H7 (cell line): ENCODE measurements around the gene ARMC2. TPM values are rescaled to one million over a fixed set of nuclear protein-coding genes. Genes with fewer than 3 reads are reported as not detected.
A peak's percentile ranks its signal among the peaks of the same experiment; 100 is the strongest.
"Not testable (repeated sequence)": the region's sequence is repeated elsewhere in the genome, so short reads cannot be mapped to it uniquely, and the experiment has no call there.

Experiments
- DNase-seq: peaks from one replicate; pipeline ENCODE4 v3.0.0; 2012
- H3K27me3 ChIP-seq: 2 replicates; pipeline ENCODE4 v1.6.0; 2011; ENCODE audit warnings: mild to moderate bottlenecking, low read length; ENCODE audit not compliant: control insufficient read depth, insufficient read depth
- H3K36me3 ChIP-seq: replicated peaks from 2 replicates; pipeline ENCODE4 v1.5.1; 2011; ENCODE audit warnings: low read length; ENCODE audit not compliant: control insufficient read depth, insufficient read depth
- H3K4me3 ChIP-seq: 2 replicates; pipeline ENCODE4 v1.5.1; 2011; ENCODE audit warnings: low read depth, mild to moderate bottlenecking, control low read depth, low read length, moderate library complexity; ENCODE audit not compliant: insufficient read depth
- total RNA-seq: library from RNA; depleted of rRNA; stranded (reverse); fragments of >200 nt; shearing (Covaris generic); gene quantifications from 2 replicates; pipeline ENCODE4 v1.2.3, GENCODE V29; 2014

The ARMC2 gene
- total RNA-seq, 1 experiment from 2014 or later = 1.3 TPM

DNA sequence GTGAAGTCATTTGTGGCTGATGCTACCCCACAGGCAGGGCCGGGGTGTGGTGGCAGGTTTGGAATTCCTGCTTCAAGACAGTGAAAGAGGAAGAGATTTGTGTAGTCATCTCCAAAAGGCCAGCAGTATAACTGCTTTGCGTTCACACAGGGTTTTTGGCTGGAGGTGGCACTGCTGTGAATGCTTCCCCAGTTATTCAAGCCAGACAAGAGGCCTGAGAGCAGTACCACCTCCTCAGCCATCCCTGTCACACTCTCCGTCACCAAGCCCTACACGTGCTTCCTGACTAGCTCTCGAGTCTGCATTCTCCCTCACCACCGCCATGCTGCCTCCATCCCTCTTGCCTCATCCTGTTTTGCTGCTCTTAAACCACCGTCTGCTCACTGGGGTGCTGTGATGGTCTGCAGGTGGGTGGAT, 23.9 kb downstream of the ARMC2 start:
- Histone ChIP-seq H3K36me3 (no peaks in the 10 kb centered on the region; the same call in 1 of the 2 replicates), H3K27me3 (no peaks in the 10 kb centered on the region), H3K4me3 (no peak overlapping the region)
- no peak for DNase-seq

DNA sequence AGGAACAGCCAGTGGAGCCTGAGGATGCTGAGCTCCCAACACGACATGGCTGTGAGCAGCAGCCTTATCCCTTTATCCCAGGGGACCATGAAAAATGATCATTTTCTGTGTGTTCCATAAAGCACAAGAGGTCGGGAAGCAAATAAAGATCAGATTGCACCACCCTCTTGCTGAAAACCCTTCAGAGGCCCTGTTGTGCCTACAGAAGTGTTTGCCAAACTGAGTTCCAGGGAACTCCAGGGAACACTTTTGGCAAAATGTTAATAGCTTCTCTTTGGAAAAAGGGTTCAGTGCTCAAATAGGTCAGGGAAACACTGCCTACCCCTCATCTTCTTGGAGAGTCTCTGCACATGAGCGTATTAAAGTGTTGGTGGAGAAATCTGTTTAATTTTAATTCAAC, 24.4 kb downstream of the ARMC2 start:
- Histone ChIP-seq H3K27me3 (no peaks in the 10 kb centered on the region), H3K4me3 (no peak overlapping the region), H3K36me3 (no peaks in the 10 kb centered on the region; the same call in 1 of the 2 replicates)
- no peak for DNase-seq

DNA sequence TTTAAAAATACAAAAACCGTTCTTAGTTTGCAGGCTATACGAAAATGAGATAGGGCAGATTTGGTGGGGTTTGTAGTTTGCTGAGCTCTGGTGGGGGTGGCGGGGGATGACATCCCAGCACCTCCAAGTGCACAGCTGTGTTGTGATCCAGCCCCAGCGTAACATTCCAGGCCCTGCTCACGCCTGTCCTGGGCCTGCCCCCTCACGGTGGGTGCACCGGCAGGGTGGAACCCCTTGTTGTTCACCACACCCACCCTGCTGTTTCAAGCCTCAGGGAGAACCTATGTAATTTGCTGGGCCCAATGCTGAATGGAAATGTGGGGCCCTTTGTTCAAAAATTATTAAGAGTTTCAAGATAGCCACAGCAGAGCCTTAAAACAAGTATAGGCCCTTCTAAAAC, 25.0 kb downstream of the ARMC2 start:
- H3K36me3 ChIP-seq = no peaks in the 10 kb centered on the region; the same call in 1 of the 2 replicates
- no peak for DNase-seq
- no peaks in the 10 kb centered on the region for H3K27me3 ChIP-seq
- no peak overlapping the region for H3K4me3 ChIP-seq

DNA sequence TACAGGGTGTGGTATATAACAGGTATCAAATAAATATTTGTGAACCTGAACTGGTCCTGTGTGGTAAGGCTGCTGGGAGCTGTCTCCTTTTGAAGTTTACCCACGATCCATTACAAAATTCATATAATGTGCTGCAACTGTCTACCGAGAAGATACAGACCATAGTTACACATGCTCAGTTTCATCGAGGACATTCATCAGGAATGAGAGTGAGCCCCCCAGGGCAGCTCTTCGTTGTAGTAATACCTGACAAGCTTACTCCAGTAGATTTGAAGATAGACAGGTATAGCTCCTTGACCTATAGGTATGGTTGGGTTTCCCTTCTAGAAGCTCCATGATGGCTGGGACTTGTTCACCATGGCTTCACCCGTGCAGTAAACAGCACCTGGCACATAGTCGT, 25.7 kb downstream of the ARMC2 start:
- no peaks in the 10 kb centered on the region for H3K27me3 ChIP-seq
- H3K36me3 ChIP-seq = no peaks in the 10 kb centered on the region; the same call in 1 of the 2 replicates
- H3K4me3 ChIP-seq = no peak overlapping the region
- DNase-seq = no peak

DNA sequence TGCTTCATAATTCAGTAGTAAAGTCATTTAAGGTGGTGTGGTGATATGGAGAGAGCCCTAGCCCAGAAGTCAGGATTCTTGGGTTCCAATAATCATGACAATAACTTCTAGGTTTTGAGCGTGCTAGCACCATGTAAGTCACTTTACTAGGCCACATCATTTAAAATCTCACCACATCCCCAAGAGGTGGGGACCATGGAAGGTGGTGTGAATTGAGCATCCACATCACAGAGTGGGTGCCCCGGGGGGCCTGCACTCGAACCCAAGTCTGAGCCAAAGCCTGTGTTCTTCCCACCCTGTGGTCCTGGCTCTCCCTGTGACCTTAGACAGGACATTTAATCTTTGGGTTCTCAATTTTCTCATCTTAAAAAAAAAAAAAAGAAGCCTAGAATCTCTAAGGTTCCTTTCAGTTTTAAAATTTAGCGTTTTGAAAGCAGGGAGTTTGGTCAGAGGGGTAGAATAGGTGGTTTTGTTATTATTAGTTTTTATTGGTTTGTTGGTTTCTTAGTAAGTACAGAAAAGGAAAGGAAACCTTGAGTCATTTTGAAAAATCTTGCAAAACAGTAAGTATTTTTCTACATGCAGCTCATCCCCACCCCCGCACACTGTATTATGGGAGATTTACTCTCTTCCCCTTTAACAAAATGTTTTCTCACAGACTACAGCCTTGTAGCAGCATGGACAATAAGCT, 26.4 kb downstream of the ARMC2 start:
- no peaks in the 10 kb centered on the region for H3K27me3 ChIP-seq

DNA sequence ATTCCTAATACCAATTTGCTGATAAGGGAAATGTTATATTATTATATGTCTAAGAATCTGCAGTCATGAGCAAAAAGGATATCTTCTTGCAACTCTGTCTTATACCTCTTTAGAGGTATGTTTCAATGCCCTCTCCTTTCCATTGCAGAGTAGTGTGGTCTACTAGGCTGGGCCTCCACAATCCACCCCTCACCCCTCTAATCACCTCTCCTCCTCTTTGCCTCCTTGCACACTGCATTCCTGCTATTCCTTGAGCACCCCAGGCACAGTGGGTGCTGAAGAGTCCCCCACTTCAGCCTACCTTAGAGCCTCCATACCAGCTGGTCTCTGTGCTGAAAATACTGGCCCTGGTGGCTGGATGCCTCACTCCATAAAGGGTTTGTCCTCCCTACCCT, 26.9 kb downstream of the ARMC2 start:
- Histone ChIP-seq H3K36me3 (no peaks in the 10 kb centered on the region), H3K4me3 (no peak overlapping the region), H3K27me3 (no peaks in the 10 kb centered on the region)
- DNase-seq = no peak

More for the DNA sequence above, 26.4 kb downstream of the ARMC2 start:
- DNase-seq = no peak
- H3K4me3 ChIP-seq = no peak overlapping the region
- no peaks in the 10 kb centered on the region; the same call in 1 of the 2 replicates for H3K36me3 ChIP-seq

DNA sequence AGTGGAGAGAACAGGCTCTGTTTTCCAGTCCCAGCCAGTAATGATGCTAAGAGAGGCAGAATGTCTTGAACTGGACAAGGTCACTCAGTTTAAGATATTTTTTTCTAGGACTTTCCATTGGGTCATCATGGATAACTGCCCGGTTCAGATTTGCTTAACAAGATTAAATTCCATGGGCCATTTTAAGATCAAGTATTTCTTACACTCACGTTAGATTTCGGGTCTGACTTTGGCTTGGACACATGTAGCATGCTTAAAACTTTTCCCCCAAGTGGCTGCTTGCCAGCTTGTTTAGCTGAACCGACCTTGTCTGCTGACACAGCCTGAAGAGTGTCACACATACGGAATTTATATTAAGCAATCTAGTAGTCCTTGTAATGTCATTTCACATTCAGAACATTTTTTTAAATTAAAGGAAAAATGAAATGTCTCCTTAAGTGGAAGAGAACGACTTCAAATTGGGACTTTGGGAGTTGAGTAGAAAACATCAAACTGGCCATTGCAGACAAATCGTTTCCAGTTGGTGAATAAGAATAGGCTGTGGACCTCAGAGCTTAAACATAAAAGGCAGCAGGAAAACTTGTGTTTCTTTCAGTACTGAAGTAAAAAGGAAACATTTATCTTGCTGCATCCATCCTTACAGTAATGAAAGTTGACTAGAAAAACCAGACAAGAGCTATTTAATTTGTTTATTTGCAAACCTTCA, 29.0 kb downstream of the ARMC2 start:
- DNase-seq = no peak
- H3K4me3 ChIP-seq = no peak overlapping the region
- H3K36me3 ChIP-seq = no peaks in the 10 kb centered on the region
- H3K27me3 ChIP-seq = no peaks in the 10 kb centered on the region

DNA sequence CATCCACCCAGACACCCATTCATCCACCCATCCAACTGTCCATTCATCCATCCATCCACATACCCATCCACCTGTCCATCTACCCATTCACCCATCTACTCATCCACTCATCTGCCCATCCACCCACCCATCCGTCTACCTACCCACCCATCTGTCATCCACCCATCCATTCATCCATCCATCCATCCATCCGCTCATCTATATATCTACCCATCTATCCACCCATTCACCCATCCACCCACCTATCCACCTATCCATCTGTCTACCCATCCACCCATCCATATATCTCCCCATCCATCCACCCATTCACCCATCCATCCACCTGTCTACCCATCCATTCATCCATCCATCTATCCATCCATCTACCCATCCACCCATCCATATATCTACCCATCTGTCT, 30.7 kb downstream of the ARMC2 start:
- no peak overlapping the region for H3K4me3 ChIP-seq
- no peaks in the 10 kb centered on the region for H3K36me3 ChIP-seq
- H3K27me3 ChIP-seq = no peaks in the 10 kb centered on the region
- DNase-seq = no peak

DNA sequence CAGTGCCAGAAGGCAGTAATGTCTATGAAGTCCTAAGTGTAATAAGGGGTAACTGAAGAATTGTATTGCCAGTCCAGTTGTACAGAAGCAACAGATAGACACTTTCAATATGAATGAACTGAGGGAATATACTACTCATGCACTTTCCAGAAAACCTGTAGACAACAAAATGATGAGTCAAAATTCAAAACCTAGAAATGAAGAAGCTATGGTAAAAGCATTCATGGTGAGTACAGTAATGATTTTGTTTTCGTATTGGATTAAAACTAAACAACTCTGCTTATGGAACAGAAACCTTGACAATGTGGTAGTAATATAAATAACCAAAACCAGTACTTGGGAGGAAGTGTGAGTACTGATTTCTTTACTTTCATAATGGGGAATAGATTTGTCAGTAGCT, 35.0 kb downstream of the ARMC2 start:
- no peak for DNase-seq
- H3K36me3 ChIP-seq = no peaks in the 10 kb centered on the region
- H3K4me3 ChIP-seq = no peak overlapping the region
- no peaks in the 10 kb centered on the region for H3K27me3 ChIP-seq

DNA sequence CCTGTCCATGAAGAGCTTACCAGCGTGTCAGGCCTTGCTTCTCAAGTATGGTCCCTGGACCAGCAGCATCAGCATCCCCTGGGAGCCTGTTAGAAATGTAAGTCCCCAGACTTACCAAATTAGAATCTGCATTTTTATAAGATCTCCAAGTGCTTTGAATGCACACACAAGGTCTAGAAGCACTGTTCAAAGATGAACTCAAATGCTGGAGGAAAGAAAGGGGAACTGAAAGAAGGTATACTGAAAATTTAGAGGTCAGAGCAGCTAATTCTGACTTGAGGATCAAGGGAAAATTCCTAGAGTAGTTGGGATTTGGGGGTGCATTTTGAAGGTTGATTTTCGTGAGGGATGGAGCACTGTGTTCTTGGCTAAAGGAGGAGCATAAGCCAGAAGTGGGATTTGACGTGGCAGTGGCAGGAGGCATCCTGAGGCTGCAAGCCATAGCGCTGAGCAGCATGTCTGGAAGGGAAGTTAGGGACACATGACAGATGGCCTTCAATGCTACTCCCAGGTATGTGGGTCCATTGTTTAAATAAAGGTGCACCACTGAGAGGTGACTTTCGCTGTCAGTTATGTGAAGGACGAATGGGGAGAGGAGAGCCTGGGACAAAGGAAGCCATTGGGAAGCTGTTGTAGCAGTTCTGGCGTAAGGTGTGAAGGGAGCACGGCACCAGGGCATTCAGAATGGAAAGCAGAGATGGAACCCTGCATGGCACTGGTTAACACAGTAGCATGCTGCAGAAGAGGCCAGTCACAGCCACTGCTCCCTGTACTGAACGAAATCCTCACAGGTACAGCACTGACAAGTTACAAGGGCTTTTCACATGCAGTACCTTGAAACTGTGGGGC, 36.2 kb downstream of the ARMC2 start:
- Histone ChIP-seq H3K4me3 (no peak overlapping the region), H3K27me3 (no peaks in the 10 kb centered on the region), H3K36me3 (no peaks in the 10 kb centered on the region)
- DNase-seq = peak; percentile 26

DNA sequence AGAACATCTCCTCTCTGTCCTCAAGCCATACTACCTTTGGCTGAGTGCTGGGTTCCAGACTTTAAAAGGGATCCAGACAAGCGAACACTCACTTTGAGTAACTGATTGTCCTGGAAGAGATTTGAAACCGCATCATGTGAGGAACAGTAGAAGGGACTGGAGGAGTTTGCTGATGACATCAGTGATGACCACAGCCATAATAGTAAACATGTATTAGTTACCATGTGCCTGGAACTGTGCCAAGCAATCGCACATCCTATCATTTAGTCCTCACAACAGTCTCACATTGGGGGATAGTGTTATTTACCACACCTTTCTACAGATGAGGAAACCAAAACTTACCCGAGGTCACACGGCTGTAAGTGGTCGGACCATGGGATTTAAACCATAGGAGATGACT, 39.8 kb downstream of the ARMC2 start:
- Histone ChIP-seq H3K4me3 (no peak overlapping the region), H3K36me3 (no peaks in the 10 kb centered on the region), H3K27me3 (no peaks in the 10 kb centered on the region)
- no peak for DNase-seq

DNA sequence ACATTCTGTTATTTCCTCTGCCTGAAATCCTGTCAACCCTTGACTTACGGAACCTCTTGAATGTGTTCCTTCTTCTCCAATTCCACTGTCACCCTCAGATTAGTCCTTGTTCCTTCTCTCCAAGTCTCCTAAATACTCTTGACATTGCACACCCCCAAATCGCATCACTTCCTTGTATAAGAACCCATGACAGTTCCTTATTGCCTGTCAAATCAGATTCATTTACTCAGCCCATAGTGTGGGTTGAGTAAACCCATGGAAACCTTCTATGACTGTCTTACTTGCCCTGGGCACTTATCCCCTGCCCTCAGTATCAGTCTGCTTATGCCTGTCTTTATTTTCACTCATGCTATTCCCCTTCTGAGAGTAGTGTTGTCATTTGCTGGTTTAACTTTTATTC, 40.5 kb downstream of the ARMC2 start:
- H3K4me3 ChIP-seq = no peak overlapping the region
- H3K36me3 ChIP-seq = no peaks in the 10 kb centered on the region
- no peaks in the 10 kb centered on the region for H3K27me3 ChIP-seq
- no peak for DNase-seq

DNA sequence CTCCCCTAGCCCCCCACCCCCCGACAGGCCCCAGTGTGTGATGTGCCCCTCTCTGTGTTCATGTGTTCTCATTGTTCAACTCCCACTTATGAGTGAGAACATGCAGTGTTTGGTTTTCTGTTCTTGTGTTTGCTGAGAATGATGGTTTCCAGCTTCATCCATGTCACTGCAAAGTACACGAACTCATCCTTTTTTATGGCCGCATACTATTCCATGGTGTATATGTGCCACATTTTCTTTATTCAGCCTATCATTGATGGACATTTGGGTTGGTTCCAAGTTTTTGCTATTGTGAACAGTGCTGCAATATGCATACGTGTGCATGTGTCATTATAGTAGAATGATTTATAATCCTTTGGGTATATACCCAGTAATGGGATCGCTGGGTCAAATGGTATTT, 42.7 kb downstream of the ARMC2 start:
- not testable (repeated sequence) for H3K4me3 ChIP-seq, DNase-seq, H3K36me3 ChIP-seq, H3K27me3 ChIP-seq

DNA sequence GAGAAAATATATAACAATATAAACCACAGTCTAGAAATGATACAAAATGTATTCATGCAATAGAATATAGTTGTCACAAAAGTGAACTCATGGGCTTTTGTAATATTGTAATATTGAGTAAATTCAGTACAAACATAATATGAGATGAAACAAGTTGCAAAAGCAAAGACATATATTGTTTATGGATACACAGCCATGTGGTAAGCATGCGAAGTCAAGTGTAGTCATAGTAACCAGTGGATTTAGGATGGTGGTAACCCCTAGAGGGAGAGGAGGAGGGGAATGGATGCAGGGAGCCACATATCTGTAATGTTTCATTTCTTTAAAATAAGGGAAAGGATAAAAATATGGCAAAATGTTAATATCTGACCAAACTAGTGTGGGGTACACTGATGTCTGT, 47.3 kb downstream of the ARMC2 start:
- no peak overlapping the region for H3K4me3 ChIP-seq
- no peaks in the 10 kb centered on the region for H3K27me3 ChIP-seq
- DNase-seq = no peak
- no peaks in the 10 kb centered on the region for H3K36me3 ChIP-seq
